Adrenal gland (tissue), 12 donors: ENCODE results near the gene SOHLH2. TPM values are rescaled to one million over a fixed set of nuclear protein-coding genes. Genes with fewer than 3 reads are reported as not detected.

Experiments used
- DNase-seq, 7 donors: peaks; one replicate each; pipeline ENCODE4 v3.0.0-alpha.2; 2019 to 2020
- H3K27ac ChIP-seq, 5 donors: fragments of 200-600 bp; sonication (generic) in 4 of 5; 1 replicate in 3 of 5; 2 replicates in 2 of 5; pipeline versions ENCODE4 v1.5.1 to v1.8.0; 2016 to 2020; ENCODE audit warnings: mild to moderate bottlenecking in 1 of 5
- H3K27me3 ChIP-seq: fragments of 200-600 bp; 2 replicates; pipeline ENCODE4 v1.8.0; 2021
- H3K36me3 ChIP-seq, 2 donors: fragments of 200-600 bp; replicated peaks in 1 of 2; 1 replicate in 1 of 2; 2 replicates in 1 of 2; pipeline versions ENCODE4 v1.5.1 to v1.8.0; 2018 to 2022
- H3K4me1 ChIP-seq, 2 donors: fragments of 200-600 bp; replicated peaks in 1 of 2; 1 replicate in 1 of 2; 2 replicates in 1 of 2; pipeline versions ENCODE4 v1.5.1 to v1.8.0; 2018 to 2021
- H3K4me3 ChIP-seq, 4 donors: fragments of 200-600 bp; sonication (generic) in 3 of 4; one replicate each; pipeline ENCODE4 v1.5.1; 2016 to 2018
- H3K9me3 ChIP-seq, 3 donors: fragments of 200-600 bp; sonication (generic) in 1 of 3; replicated peaks in 1 of 3; 1 replicate in 2 of 3; 2 replicates in 1 of 3; pipeline versions ENCODE4 v1.5.1 to v1.8.0; 2016 to 2021
- POLR2A ChIP-seq, 2 donors: fragments of 450-650 bp; IDR thresholded peaks; one replicate each; pipeline ENCODE4 v1.6.1; 2017; ENCODE audit warnings: antibody characterized with exemption in 2 of 2, mild to moderate bottlenecking in 2 of 2, moderate library complexity in 1 of 2
- WGBS, 4 donors: extraction: QIAGEN DNeasy Blood & Tissue Kit in 2 of 4; methylation state at CpG; one replicate each; pipeline versions ENCODE4 v1.1.5 to v1.1.7; 2013 to 2017; 5-methylcytosine and 5-hydroxymethylcytosine counted together
- intact Hi-C, 2 donors: fragments of 100-400 bp; cut with DNase I; formaldehyde crosslinking; loops; one replicate each; pipeline versions ENCODE4 v1.14.1 to v1.15.0; 2022 to 2023
- polyA plus RNA-seq, 3 donors: library from polyadenylated mRNA; stranded (reverse); fragments of 200-250 nt in 2 of 3; fragments of 350-450 nt in 1 of 3; fragmentation: Illumina TruSeq in 1 of 3; extraction: RNeasy Lipid Tissue Mini Kit (QIAGEN cat#74804) in 1 of 3; gene quantifications; one replicate each; pipeline ENCODE4 v1.2.3, GENCODE V29; 2013 to 2014
- total RNA-seq, 9 donors: library from RNA; depleted of rRNA in 4 of 9; stranded (reverse); fragments of >200 nt in 4 of 9; fragments of 120-200 nt in 1 of 9; fragmentation: NEBNext Ultra II Directional in 1 of 9; extraction: Animal tissue kit (Norgen Biotek cat#: 25700) in 1 of 9; gene quantifications; one replicate each; pipeline versions ENCODE4 v1.1.0 to v1.2.4, GENCODE V29; 2013 to 2023
- TF ChIP-seq, protein P1 (sequence below), 6 experiments: fragments of 450-650 bp in 4 of 6; fragments of 200-600 bp in 2 of 6; sonication (generic) in 1 of 6; IDR thresholded peaks; 1 replicate in 5 of 6; 2 replicates in 1 of 6; pipeline versions ENCODE4 v1.5.1 to v1.8.0; 2016 to 2021; ENCODE audit warnings: antibody characterized with exemption in 6 of 6, mild to moderate bottlenecking in 2 of 6, moderate library complexity in 1 of 6
- donor health status: healthy with polysubstance abuse.
- donor health status: Bipolar disorder and iron deficiency.
- donor health status: DM: yes; HTN: yes; CAD: no.
- donor health status: DM: no; HTN: no; CAD: no.
- donor health status: DM: no; HTN: no; CAD: no.
- donor health status: DM: yes; HTN: yes; CAD: no.

SOHLH2 gene
- total and polyA plus RNA-seq, 12 donors: 0.18 to 1.6 (median 0.67) TPM; not detected in 3

DNA sequence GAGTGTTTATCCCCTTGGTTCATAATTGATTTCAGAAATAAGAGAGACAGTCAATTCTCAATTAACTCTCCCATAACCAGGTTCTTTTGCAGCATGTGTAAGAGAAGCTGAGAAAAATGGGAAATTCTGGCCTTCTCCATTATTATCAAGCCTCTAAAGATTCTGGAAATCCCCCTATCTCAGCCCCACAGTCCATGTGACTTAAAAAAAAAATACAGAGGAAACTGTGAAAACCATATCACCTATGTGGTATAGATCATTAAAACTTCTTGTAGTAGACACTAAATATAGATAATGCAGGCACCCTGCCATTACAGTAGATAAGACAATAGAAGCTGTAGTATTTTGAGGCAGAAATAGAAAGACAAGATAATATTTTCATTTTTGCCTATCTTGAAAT, 34.3 kb upstream of the SOHLH2 start:
- intact Hi-C loops: no loop called here

DNA sequence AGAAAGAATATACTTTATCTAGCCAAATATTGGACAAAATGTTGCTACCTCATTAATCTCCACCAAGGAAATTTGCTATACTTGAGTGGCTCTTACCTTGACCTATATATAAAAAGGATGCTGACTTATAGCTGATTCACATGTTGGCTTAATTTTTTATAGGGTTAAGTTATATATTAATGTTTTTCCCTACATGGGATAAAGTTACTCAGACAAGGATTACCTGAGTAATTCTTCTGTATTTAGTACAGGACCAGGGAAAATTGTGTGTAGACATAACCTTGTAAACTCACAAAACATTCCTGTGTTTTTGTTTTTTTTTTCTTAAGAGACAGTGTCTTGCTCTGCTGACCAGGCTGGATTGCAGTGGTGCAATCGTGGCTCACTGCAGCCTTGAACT, 30.6 kb upstream of the SOHLH2 start:
- Histone ChIP-seq H3K4me3 (no peak overlapping the region), H3K27me3 (no peaks in the 10 kb centered on the region), H3K36me3 (no peaks in the 10 kb centered on the region), H3K27ac (no peak overlapping the region), H3K4me1 (no peaks in the 10 kb centered on the region), H3K9me3 (no peaks in the 10 kb centered on the region)
- intact Hi-C loops: no loop called here
- no peak for TF ChIP-seq POLR2A (IDR thresholded peaks at IDR 0.05)
- TF ChIP-seq, protein P1, sequence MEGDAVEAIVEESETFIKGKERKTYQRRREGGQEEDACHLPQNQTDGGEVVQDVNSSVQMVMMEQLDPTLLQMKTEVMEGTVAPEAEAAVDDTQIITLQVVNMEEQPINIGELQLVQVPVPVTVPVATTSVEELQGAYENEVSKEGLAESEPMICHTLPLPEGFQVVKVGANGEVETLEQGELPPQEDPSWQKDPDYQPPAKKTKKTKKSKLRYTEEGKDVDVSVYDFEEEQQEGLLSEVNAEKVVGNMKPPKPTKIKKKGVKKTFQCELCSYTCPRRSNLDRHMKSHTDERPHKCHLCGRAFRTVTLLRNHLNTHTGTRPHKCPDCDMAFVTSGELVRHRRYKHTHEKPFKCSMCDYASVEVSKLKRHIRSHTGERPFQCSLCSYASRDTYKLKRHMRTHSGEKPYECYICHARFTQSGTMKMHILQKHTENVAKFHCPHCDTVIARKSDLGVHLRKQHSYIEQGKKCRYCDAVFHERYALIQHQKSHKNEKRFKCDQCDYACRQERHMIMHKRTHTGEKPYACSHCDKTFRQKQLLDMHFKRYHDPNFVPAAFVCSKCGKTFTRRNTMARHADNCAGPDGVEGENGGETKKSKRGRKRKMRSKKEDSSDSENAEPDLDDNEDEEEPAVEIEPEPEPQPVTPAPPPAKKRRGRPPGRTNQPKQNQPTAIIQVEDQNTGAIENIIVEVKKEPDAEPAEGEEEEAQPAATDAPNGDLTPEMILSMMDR (IDR thresholded peaks at IDR 0.05): no peak
- no peak for DNase-seq
- 46 to 65% (median 59%) methylated on average over 1 of the region's 1 CpG for WGBS, 4 donors

More for the DNA sequence above, 34.3 kb upstream of the SOHLH2 start:
- no peaks in the 10 kb centered on the region for H3K27me3 ChIP-seq
- no peaks in the 10 kb centered on the region for H3K4me1 ChIP-seq
- no peak overlapping the region for H3K27ac ChIP-seq
- H3K9me3 ChIP-seq: no peaks in the 10 kb centered on the region
- no peak for DNase-seq
- TF ChIP-seq, protein P1 (IDR thresholded peaks at IDR 0.05): no peak
- no peak for TF ChIP-seq POLR2A (IDR thresholded peaks at IDR 0.05)
- H3K4me3 ChIP-seq: no peak overlapping the region
- no peaks in the 10 kb centered on the region for H3K36me3 ChIP-seq

DNA sequence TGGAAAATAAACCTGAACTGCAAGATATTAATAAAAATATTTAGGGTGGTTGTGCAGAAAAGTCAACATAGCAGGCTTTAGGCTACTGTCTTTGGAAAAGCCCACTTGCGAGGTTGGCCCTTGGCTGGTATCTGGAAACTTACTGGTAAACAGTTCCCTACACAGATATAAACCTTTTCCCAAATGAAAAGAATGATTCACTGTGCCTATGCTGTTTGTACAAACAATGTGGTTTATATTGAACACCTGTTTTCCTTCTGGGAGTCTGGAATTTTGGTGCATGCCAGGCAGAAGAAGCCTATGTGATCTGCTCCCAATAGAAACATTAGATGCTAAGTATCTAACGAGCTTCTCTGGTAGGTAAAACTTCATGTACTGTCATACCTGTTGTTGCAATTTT, 29.7 kb upstream of the SOHLH2 start:
- no peaks in the 10 kb centered on the region for H3K36me3 ChIP-seq
- no peaks in the 10 kb centered on the region for H3K27me3 ChIP-seq
- no peaks in the 10 kb centered on the region for H3K9me3 ChIP-seq
- no peak overlapping the region for H3K4me3 ChIP-seq
- TF ChIP-seq, protein P1 (IDR thresholded peaks at IDR 0.05): no peak
- TF ChIP-seq POLR2A (IDR thresholded peaks at IDR 0.05): no peak
- WGBS, 4 donors: 86 to 93% (median 90%) methylated on average over 2 of the region's 2 CpGs
- H3K27ac ChIP-seq: no peak overlapping the region
- no peak for DNase-seq
- no peaks in the 10 kb centered on the region for H3K4me1 ChIP-seq
- intact Hi-C loops: no loop called here

DNA sequence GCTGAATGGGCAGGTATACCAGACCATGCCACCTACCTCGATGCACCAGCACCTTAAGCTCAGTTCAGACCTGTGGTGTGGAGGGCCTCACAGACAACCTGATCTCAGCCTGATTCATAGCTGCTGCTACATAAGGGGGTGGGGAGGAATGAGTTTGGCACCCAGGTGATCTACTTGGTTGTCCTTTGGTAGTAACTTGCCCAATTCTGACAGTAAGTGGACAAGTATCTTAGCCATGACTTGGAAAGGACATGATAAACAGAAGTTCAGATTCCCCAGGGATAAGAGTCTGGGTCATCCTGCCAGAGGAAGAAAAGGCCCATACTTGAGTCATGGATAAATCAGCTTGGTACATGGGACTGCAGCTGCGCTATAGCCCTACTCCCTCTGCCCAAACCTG, 28.4 kb upstream of the SOHLH2 start:
- no peak overlapping the region for H3K27ac ChIP-seq
- TF ChIP-seq, protein P1 (IDR thresholded peaks at IDR 0.05): no peak
- no peak for TF ChIP-seq POLR2A (IDR thresholded peaks at IDR 0.05)
- no peaks in the 10 kb centered on the region for H3K4me1 ChIP-seq
- H3K4me3 ChIP-seq: no peak overlapping the region
- H3K27me3 ChIP-seq: no peaks in the 10 kb centered on the region
- DNase-seq: no peak
- intact Hi-C loops: no loop called here
- no peaks in the 10 kb centered on the region for H3K9me3 ChIP-seq
- H3K36me3 ChIP-seq: no peaks in the 10 kb centered on the region
- 84 to 100% (median 95%) methylated on average over 2 of the region's 2 CpGs for WGBS, 4 donors
